ENCODE results near the gene HTRA3. TPM values are rescaled to one million over a fixed set of nuclear protein-coding genes. Genes with fewer than 3 reads are reported as not detected.

Gene HTRA3
- 10 to 100 TPM in 1 of 4 donors, 1 to 10 TPM in 3; 1.8 to 13.0 (median 6.6) TPM for total RNA-seq

- no peak for DNase-seq
- H3K4me1 ChIP-seq: peaks cover 13 to 66% (median 28%) of the 10 kb centered on the region in 3 donors
- intact Hi-C loops (cut with DNase I): no loop called here
- peaks cover 0 to 56% (median 8%) of the 10 kb centered on the region in 4 donors for H3K27me3 ChIP-seq
- H3K4me3 ChIP-seq: peak within 1 kb of the TSS; percentile 22 to 72 (median 37)
- H3K36me3 ChIP-seq: no peaks in the 10 kb centered on the region
- 0% methylated on average over 4 to 10 of the region's 111 CpGs for WGBS, 2 donors
- peak within 1 kb of the TSS; percentile 38 to 86 (median 62) for H3K27ac ChIP-seq
- no peaks in the 10 kb centered on the region for H3K9me3 ChIP-seq
- TF ChIP-seq, protein P1, sequence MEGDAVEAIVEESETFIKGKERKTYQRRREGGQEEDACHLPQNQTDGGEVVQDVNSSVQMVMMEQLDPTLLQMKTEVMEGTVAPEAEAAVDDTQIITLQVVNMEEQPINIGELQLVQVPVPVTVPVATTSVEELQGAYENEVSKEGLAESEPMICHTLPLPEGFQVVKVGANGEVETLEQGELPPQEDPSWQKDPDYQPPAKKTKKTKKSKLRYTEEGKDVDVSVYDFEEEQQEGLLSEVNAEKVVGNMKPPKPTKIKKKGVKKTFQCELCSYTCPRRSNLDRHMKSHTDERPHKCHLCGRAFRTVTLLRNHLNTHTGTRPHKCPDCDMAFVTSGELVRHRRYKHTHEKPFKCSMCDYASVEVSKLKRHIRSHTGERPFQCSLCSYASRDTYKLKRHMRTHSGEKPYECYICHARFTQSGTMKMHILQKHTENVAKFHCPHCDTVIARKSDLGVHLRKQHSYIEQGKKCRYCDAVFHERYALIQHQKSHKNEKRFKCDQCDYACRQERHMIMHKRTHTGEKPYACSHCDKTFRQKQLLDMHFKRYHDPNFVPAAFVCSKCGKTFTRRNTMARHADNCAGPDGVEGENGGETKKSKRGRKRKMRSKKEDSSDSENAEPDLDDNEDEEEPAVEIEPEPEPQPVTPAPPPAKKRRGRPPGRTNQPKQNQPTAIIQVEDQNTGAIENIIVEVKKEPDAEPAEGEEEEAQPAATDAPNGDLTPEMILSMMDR (IDR thresholded peaks at IDR 0.05): peak in 1 of 6 experiments; percentile 6
- peak in 2 of 4 donors; percentile 57 to 67 for TF ChIP-seq POLR2A (IDR thresholded peaks at IDR 0.05)
Measured at GRCh38 chr4:8269535-8270417, at the start of gene HTRA3. Gene HTRA3 (plus strand): TSS chr4:8269754. CDS start chr4:8269969, 215 bp downstream.

DNA sequence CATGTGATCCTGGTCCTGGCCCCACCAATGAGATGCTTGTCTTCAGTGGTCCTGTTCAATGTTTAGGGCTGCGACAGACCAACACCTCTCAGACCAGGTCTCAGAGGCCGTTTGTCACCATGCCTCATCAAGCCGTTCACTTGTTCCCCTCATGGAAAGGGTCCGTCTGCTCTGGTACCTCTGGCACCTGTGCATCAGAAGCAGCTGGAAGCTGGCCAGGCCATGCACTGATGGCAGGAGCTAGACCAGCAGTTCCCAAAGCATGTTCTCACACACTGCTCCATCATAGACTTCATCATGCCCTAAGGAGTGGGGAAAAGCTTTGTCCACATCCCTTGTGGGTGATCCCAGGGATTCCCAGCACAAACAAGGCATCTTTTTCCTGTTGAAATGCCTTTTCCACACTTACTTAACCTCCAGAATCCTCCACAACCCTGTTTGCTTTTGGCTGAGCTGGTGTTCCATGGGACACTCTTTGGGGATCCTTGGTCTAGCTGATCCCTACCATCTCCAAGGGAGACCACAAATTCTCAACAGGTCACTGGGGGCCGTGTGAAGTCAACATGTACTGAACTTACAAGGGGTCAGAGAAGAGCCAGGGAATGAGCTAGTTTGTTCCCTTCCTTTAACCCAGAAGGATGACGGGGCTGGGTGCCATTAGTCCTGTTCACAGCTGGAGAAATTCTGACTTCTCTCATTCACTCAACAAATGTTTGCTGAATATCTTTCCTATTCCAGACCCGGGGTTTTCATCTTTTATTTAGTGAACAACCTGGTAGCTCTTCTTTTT is 48.7 kb upstream of the HTRA3 start:
- Histone ChIP-seq H3K4me1 (peaks cover 0 to 21% (median 0%) of the 10 kb centered on the region in 3 donors), H3K9me3 (no peaks in the 10 kb centered on the region), H3K27ac (peak overlapping the region in 3 of 4 donors; percentile 12 to 75 (median 67)), H3K27me3 (no peaks in the 10 kb centered on the region), H3K4me3 (no peak overlapping the region), H3K36me3 (peaks cover 10 to 87% (median 37%) of the 10 kb centered on the region in 3 donors)
- no peak for DNase-seq
- 87% methylated on average over 7 of the region's 7 CpGs for WGBS, 2 donors
- intact Hi-C loops (cut with DNase I): no loop called here
- TF ChIP-seq, protein P1 (IDR thresholded peaks at IDR 0.05): no peak
- TF ChIP-seq POLR2A (IDR thresholded peaks at IDR 0.05): no peak

GRCh38 chr4:8221476-8221875 is 48.1 kb upstream of the HTRA3 start:
- 32 to 54% methylated on average over 5 of the region's 5 CpGs for WGBS, 2 donors
- no peak for DNase-seq
- TF ChIP-seq POLR2A (IDR thresholded peaks at IDR 0.05): no peak
- TF ChIP-seq, protein P1 (IDR thresholded peaks at IDR 0.05): no peak
- intact Hi-C loops (cut with DNase I): no loop called here
- Histone ChIP-seq H3K27me3 (no peaks in the 10 kb centered on the region), H3K4me3 (no peak overlapping the region), H3K4me1 (peaks cover 0 to 27% (median 0%) of the 10 kb centered on the region in 3 donors), H3K27ac (peak overlapping the region in 2 of 4 donors; percentile 37 to 67), H3K9me3 (no peaks in the 10 kb centered on the region), H3K36me3 (peaks cover 5 to 87% (median 31%) of the 10 kb centered on the region in 3 donors)

GRCh38 chr4:8221985-8222384 is 47.6 kb upstream of the HTRA3 start:
- peaks cover 5 to 87% (median 27%) of the 10 kb centered on the region in 3 donors for H3K36me3 ChIP-seq
- TF ChIP-seq, protein P1 (IDR thresholded peaks at IDR 0.05): no peak
- TF ChIP-seq POLR2A (IDR thresholded peaks at IDR 0.05): no peak
- H3K27ac ChIP-seq: peak overlapping the region in 3 of 4 donors; percentile 3 to 67 (median 37)
- H3K4me1 ChIP-seq: peaks cover 0 to 32% (median 1%) of the 10 kb centered on the region in 3 donors
- H3K9me3 ChIP-seq: no peaks in the 10 kb centered on the region
- intact Hi-C loops (cut with DNase I): no loop called here
- no peak overlapping the region for H3K4me3 ChIP-seq
- H3K27me3 ChIP-seq: no peaks in the 10 kb centered on the region
- DNase-seq: no peak

Data from esophagus squamous epithelium (tissue), 5 donors.